HG03354 (cell line): ENCODE measurements around the gene ELANE.
"Not testable (repeated sequence)": the region's sequence is repeated elsewhere in the genome, so short reads cannot be mapped to it uniquely, and the experiment has no call there.

Experiments used
- ATAC-seq: cut with Tn5 transposase; IDR thresholded peaks from one replicate; pipeline ENCODE4 v1.9.1; 2021; ENCODE audit warnings: mild to moderate bottlenecking; ENCODE audit not compliant: unreplicated experiment, poor library complexity, severe bottlenecking

ELANE gene

GRCh38 chr19:890831-891230, 38.7 kb downstream of the ELANE start:
- ATAC-seq: no peak

GRCh38 chr19:891421-892200, 39.5 kb downstream of the ELANE start:
- ATAC-seq: not testable (repeated sequence)

- no peak for ATAC-seq
Observed at GRCh38 chr19:892243-892893, 40.3 kb downstream of the ELANE start.

GRCh38 chr19:892894-893689, 41.0 kb downstream of the ELANE start, which contains the start of the genes MED16 and RNU6-9:
TSS of gene MED16 (minus strand) at chr19:893187. CDS start at chr19:891131, 2,056 bp downstream.
TSS of gene RNU6-9 (plus strand) at chr19:893484.
- peak; percentile 86 for ATAC-seq

GRCh38 chr19:896434-896833, 44.3 kb downstream of the ELANE start:
- no peak for ATAC-seq

GRCh38 chr19:896999-897398, 44.9 kb downstream of the ELANE start:
- no peak for ATAC-seq

- no peak for ATAC-seq
Observed at GRCh38 chr19:897442-898039, 45.4 kb downstream of the ELANE start.

GRCh38 chr19:898663-899062, 46.6 kb downstream of the ELANE start:
- ATAC-seq: no peak

GRCh38 chr19:899336-900042, 47.4 kb downstream of the ELANE start:
- ATAC-seq: no peak

- no peak for ATAC-seq
Observed at GRCh38 chr19:900043-900301, 47.9 kb downstream of the ELANE start.

GRCh38 chr19:900302-901111, 48.4 kb downstream of the ELANE start:
- no peak for ATAC-seq

GRCh38 chr19:901216-902092, 49.4 kb downstream of the ELANE start:
- ATAC-seq: no peak

- no peak for ATAC-seq
Observed at GRCh38 chr19:902093-902370, 49.9 kb downstream of the ELANE start.

GRCh38 chr19:902446-903226, 50.5 kb downstream of the ELANE start:
- no peak for ATAC-seq

- ATAC-seq: no peak
Observed at GRCh38 chr19:903266-903797, 51.2 kb downstream of the ELANE start.

- ATAC-seq: no peak
Observed at GRCh38 chr19:904545-904944, 52.4 kb downstream of the ELANE start.
